Activated T-helper 1 cell treated with anti-CD3 and anti-CD28 coated beads, Interleukin-2, amount 50 U/mL, for 16 hours (primary cell): Measurements from ENCODE around the gene INS.

Experiments
- DNase-seq, 2 donors: peaks; one replicate each; pipeline ENCODE4 v3.0.0-alpha.2; 2020; ENCODE audit warnings: low read depth in 1 of 2, low spot score in 1 of 2

Gene INS

GRCh38 chr11:2146051-2146450 lies 15.0 kb downstream of the INS start:
- no peak for DNase-seq

- DNase-seq: no peak
These were observed 16.3 kb downstream of the INS start for GRCh38 chr11:2144544-2145248.

GRCh38 chr11:2143799-2144543 lies 17.0 kb downstream of the INS start:
- no peak for DNase-seq

GRCh38 chr11:2143477-2143798 lies 17.6 kb downstream of the INS start:
- no peak for DNase-seq

- no peak for DNase-seq
These were observed 18.2 kb downstream of the INS start for GRCh38 chr11:2142762-2143202.

GRCh38 chr11:2142300-2142759 lies 18.7 kb downstream of the INS start:
- no peak for DNase-seq

- DNase-seq: no peak
These were observed 20.3 kb downstream of the INS start for GRCh38 chr11:2140411-2141400.

GRCh38 chr11:2139621-2140337 lies 21.2 kb downstream of the INS start:
- no peak for DNase-seq

GRCh38 chr11:2139123-2139521 lies 21.9 kb downstream of the INS start, which contains the start of gene IGF2:
TSS of gene IGF2 (minus strand) at chr11:2139389. CDS start at chr11:2135523, 3,866 bp downstream.
- DNase-seq: no peak

- no peak for DNase-seq
These were observed 22.4 kb downstream of the INS start for GRCh38 chr11:2138431-2139122.

GRCh38 chr11:2138068-2138430 lies 23.0 kb downstream of the INS start:
- no peak for DNase-seq

- no peak for DNase-seq
These were observed 23.6 kb downstream of the INS start for GRCh38 chr11:2137202-2138067.

- DNase-seq: no peak
These were observed 24.1 kb downstream of the INS start for GRCh38 chr11:2136952-2137201.

GRCh38 chr11:2136209-2136951 lies 24.6 kb downstream of the INS start:
- no peak for DNase-seq

GRCh38 chr11:2135648-2136201 lies 25.3 kb downstream of the INS start:
- no peak for DNase-seq

GRCh38 chr11:2135018-2135569 lies 25.9 kb downstream of the INS start:
- no peak for DNase-seq

- no peak for DNase-seq
These were observed 26.7 kb downstream of the INS start for GRCh38 chr11:2134022-2135010.
